NB4 (cell line): ENCODE data around the gene CREB1.
"Not testable (repeated sequence)": the region's sequence is repeated elsewhere in the genome, so short reads cannot be mapped to it uniquely, and the experiment has no call there.

Source experiments
- DNase-seq: peaks from one replicate; pipeline ENCODE4 v3.0.0; 2010; ENCODE audit warnings: low read depth
- H3K4me3 ChIP-seq: one replicate; pipeline ENCODE4 v1.5.1; 2011; ENCODE audit warnings: mild to moderate bottlenecking, low read depth, low read length, moderate library complexity
- MYC ChIP-seq: IDR thresholded peaks from 2 replicates; pipeline ENCODE4 v1.6.1; 2011; ENCODE audit warnings: low read depth, low read length
- POLR2A ChIP-seq: IDR thresholded peaks from 2 replicates; pipeline ENCODE4 v1.6.1; 2011; ENCODE audit warnings: mild to moderate bottlenecking; ENCODE audit not compliant: insufficient read length; ENCODE audit errors: extremely low read depth
- TF ChIP-seq, protein P1 (sequence below): IDR thresholded peaks from 2 replicates; pipeline ENCODE4 v1.6.1; 2011; ENCODE audit warnings: low read depth, low read length
- TF ChIP-seq, protein P2 (sequence below): IDR thresholded peaks from one replicate; pipeline ENCODE4 v1.5.1; 2012; ENCODE audit warnings: low read depth, low read length

CREB1 gene

GRCh38 chr2:207491086-207491485 lies 38.7 kb upstream of the CREB1 start:
- TF ChIP-seq POLR2A (no peak), MYC (no peak)
- TF ChIP-seq, protein P1, sequence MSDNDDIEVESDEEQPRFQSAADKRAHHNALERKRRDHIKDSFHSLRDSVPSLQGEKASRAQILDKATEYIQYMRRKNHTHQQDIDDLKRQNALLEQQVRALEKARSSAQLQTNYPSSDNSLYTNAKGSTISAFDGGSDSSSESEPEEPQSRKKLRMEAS = no peak
- TF ChIP-seq, protein P2, sequence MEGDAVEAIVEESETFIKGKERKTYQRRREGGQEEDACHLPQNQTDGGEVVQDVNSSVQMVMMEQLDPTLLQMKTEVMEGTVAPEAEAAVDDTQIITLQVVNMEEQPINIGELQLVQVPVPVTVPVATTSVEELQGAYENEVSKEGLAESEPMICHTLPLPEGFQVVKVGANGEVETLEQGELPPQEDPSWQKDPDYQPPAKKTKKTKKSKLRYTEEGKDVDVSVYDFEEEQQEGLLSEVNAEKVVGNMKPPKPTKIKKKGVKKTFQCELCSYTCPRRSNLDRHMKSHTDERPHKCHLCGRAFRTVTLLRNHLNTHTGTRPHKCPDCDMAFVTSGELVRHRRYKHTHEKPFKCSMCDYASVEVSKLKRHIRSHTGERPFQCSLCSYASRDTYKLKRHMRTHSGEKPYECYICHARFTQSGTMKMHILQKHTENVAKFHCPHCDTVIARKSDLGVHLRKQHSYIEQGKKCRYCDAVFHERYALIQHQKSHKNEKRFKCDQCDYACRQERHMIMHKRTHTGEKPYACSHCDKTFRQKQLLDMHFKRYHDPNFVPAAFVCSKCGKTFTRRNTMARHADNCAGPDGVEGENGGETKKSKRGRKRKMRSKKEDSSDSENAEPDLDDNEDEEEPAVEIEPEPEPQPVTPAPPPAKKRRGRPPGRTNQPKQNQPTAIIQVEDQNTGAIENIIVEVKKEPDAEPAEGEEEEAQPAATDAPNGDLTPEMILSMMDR = no peak
- DNase-seq = no peak
- no peak overlapping the region for H3K4me3 ChIP-seq

GRCh38 chr2:207491956-207492355 lies 37.8 kb upstream of the CREB1 start:
- H3K4me3 ChIP-seq = no peak overlapping the region
- TF ChIP-seq, protein P1 = no peak
- TF ChIP-seq POLR2A = no peak
- TF ChIP-seq, protein P2 = no peak
- TF ChIP-seq MYC = no peak
- DNase-seq = peak; percentile 66

GRCh38 chr2:207492461-207492860 lies 37.3 kb upstream of the CREB1 start:
- no peak for TF ChIP-seq POLR2A
- peak; percentile 59 for DNase-seq

DNA sequence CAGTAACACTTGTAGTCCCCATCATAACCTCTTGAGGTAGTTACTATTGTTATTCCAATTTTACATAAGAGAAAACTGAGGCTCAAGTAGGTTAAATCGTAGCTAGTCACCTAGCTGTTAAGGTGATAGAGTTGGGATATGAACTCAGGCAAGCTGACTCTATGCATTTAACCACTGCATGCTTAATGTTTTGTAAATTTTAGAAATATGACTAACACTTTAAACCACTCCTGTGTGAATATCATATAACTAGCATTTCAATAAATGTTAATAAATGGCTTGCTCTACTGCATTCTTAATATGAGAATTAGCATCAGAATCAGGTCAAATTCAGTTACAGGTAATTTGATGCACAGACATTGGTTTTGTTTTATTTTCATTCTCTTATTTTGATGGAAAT lies 35.6 kb upstream of the CREB1 start:
- DNase-seq = no peak
- TF ChIP-seq MYC = no peak
- TF ChIP-seq, protein P2 = no peak
- TF ChIP-seq, protein P1 = no peak
- no peak for TF ChIP-seq POLR2A
- H3K4me3 ChIP-seq = no peak overlapping the region

More at GRCh38 chr2:207492461-207492860, 37.3 kb upstream of the CREB1 start:
- no peak overlapping the region for H3K4me3 ChIP-seq

- H3K4me3 ChIP-seq, DNase-seq: not testable (repeated sequence)
These were observed 32.8 kb upstream of the CREB1 start for GRCh38 chr2:207496936-207497335.

- TF ChIP-seq, protein P1 = no peak
- TF ChIP-seq POLR2A = no peak
- TF ChIP-seq, protein P2 = no peak
- TF ChIP-seq MYC = no peak
- no peak for DNase-seq
- H3K4me3 ChIP-seq = no peak overlapping the region
These were observed 32.2 kb upstream of the CREB1 start for GRCh38 chr2:207497596-207497995.

GRCh38 chr2:207498427-207498826 lies 31.3 kb upstream of the CREB1 start:
- DNase-seq = no peak
- no peak overlapping the region for H3K4me3 ChIP-seq
- TF ChIP-seq, protein P2 = no peak
- TF ChIP-seq POLR2A (no peak), MYC (no peak)
- TF ChIP-seq, protein P1 = no peak
